A549 (cell line): ENCODE measurements around the gene HIVEP3.

Experiments
- CBX8 ChIP-seq: fragments of 200-600 bp; sonication (generic); IDR thresholded peaks from 2 replicates; pipeline ENCODE4 v1.6.1; 2016
- ESRRA ChIP-seq: fragments of 150-350 bp; IDR thresholded peaks from 2 replicates; pipeline ENCODE4 v1.6.1; 2014; ENCODE audit warnings: mild to moderate bottlenecking, low read length, borderline replicate concordance
- HOXB5 ChIP-seq: fragments of 250-450 bp; sonication (Bioruptor Pico); IDR thresholded peaks from 2 replicates; pipeline ENCODE4 v1.5.0; 2020; ENCODE audit warnings: mild to moderate bottlenecking, moderate library complexity
- MAFK ChIP-seq: fragments of 450-650 bp; IDR thresholded peaks from 2 replicates; pipeline ENCODE4 v1.6.1; 2014; ENCODE audit not compliant: partially characterized antibody
- MAZ ChIP-seq: fragments of 150-350 bp; IDR thresholded peaks from 2 replicates; pipeline ENCODE4 v1.6.1; 2014; ENCODE audit warnings: antibody characterized with exemption, low read depth, low read length, borderline replicate concordance
- NR3C1 ChIP-seq: fragments of >200 bp; sonication (Bioruptor Twin); formaldehyde crosslinking; IDR thresholded peaks from 3 replicates; pipeline ENCODE4 v1.6.1; 2017
- POLR2A ChIP-seq: IDR thresholded peaks from 2 replicates; pipeline ENCODE4 v1.6.1; 2012; ENCODE audit warnings: mild to moderate bottlenecking, low read length
- POLR2AphosphoS2 ChIP-seq: conservative IDR thresholded peaks from 2 replicates; pipeline ENCODE4 v1.6.1; 2012; ENCODE audit warnings: low read length, improper control_type of control experiment, inconsistent platforms
- RFX5 ChIP-seq: fragments of 450-650 bp; IDR thresholded peaks from 2 replicates; pipeline ENCODE4 v1.7.1; 2014; ENCODE audit warnings: antibody characterized with exemption, mild to moderate bottlenecking, moderate library complexity
- SMC3 ChIP-seq: fragments of >200 bp; sonication (Bioruptor Twin); formaldehyde crosslinking; IDR thresholded peaks from 3 replicates; pipeline ENCODE4 v1.6.1; 2018; ENCODE audit warnings: inconsistent platforms
- TF ChIP-seq, protein P1 (sequence below): fragments of >200 bp; sonication (Bioruptor Twin); formaldehyde crosslinking; IDR thresholded peaks from 3 replicates; pipeline ENCODE4 v1.5.1; 2016
- TF ChIP-seq, protein P2 (sequence below): IDR thresholded peaks from 2 replicates; pipeline ENCODE4 v1.6.1; 2012

DNA sequence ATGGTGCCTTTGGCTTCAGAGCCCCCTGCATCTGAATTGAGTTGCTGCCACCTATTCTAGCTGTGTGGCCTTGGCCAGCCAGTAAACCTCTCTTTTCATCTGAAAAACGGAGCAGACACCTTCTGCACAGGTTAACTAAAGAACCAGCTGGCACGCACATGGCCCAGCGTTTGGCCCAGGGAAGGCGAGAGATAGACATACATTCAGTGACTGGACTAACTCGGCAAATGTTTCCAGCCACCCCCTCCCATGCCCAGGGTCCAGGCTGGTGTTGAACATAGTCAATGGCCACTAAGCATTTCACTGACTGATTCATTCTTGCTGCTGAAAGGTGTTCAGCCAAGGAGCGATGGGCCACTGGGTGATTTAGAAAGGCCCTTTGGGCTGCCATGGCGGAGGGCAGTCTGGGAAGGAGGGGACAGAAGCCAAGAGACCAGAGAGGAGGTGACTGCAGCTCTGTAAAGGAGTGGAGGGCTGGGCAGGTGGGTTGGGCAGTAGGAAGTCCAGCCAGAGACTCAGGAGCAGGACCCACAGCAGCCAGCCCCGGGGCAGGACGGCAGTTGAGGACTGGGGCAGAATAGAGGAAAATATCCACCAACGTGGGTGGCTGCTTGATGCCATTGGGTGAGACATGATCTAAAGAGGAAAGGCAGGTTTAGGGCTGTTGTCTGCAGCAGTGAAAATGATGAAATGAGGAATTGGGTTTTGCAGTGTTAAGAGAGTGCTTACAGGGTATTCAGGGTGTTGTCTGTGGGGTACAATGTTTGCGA lies 184.3 kb downstream of the HIVEP3 start:
- TF ChIP-seq, protein P1, sequence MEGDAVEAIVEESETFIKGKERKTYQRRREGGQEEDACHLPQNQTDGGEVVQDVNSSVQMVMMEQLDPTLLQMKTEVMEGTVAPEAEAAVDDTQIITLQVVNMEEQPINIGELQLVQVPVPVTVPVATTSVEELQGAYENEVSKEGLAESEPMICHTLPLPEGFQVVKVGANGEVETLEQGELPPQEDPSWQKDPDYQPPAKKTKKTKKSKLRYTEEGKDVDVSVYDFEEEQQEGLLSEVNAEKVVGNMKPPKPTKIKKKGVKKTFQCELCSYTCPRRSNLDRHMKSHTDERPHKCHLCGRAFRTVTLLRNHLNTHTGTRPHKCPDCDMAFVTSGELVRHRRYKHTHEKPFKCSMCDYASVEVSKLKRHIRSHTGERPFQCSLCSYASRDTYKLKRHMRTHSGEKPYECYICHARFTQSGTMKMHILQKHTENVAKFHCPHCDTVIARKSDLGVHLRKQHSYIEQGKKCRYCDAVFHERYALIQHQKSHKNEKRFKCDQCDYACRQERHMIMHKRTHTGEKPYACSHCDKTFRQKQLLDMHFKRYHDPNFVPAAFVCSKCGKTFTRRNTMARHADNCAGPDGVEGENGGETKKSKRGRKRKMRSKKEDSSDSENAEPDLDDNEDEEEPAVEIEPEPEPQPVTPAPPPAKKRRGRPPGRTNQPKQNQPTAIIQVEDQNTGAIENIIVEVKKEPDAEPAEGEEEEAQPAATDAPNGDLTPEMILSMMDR = no peak
- TF ChIP-seq POLR2A (no peak), POLR2AphosphoS2 (no peak), MAFK (no peak), HOXB5 (no peak), SMC3 (no peak), ESRRA (no peak), MAZ (no peak), RFX5 (no peak), CBX8 (no peak), NR3C1 (no peak)
- TF ChIP-seq, protein P2, sequence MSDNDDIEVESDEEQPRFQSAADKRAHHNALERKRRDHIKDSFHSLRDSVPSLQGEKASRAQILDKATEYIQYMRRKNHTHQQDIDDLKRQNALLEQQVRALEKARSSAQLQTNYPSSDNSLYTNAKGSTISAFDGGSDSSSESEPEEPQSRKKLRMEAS = no peak
